T-helper 17 cell (primary cell): ENCODE data around the gene MAGEA3. TPM values are rescaled to one million over a fixed set of nuclear protein-coding genes. Genes with fewer than 3 reads are reported as not detected.
"Not testable (repeated sequence)": the region's sequence is repeated elsewhere in the genome, so short reads cannot be mapped to it uniquely, and the experiment has no call there.

Source experiments
- ATAC-seq: fragments of 150-1000 bp; cut with Tn5 transposase; 2 replicates; pipeline ENCODE4 v1.10.0; 2021; ENCODE audit warnings: mild to moderate bottlenecking, moderate library complexity
- DNase-seq, 3 donors: peaks; one replicate each; pipeline versions ENCODE4 v3.0.0 to v3.0.0-alpha.2; 2020 to 2021
- H3K9me3 ChIP-seq: one replicate; pipeline ENCODE4 v1.7.0; 2013; ENCODE audit warnings: low read length, mild to moderate bottlenecking; ENCODE audit not compliant: control insufficient read depth, poor library complexity, severe bottlenecking
- H3K27ac Mint-ChIP-seq: one replicate; pipeline ENCODE4 v1.8.0; 2022; ENCODE audit warnings: mild to moderate bottlenecking, moderate library complexity, mixed read lengths
- H3K27me3 Mint-ChIP-seq: one replicate; pipeline ENCODE4 v1.8.0; 2022; ENCODE audit warnings: mixed read lengths
- H3K36me3 Mint-ChIP-seq: one replicate; pipeline ENCODE4 v1.8.0; 2022; ENCODE audit warnings: low read depth, mixed read lengths
- H3K4me1 Mint-ChIP-seq: one replicate; pipeline ENCODE4 v1.8.0; 2022; ENCODE audit warnings: mild to moderate bottlenecking, mixed read lengths
- H3K4me3 Mint-ChIP-seq: one replicate; pipeline ENCODE4 v1.8.0; 2022; ENCODE audit warnings: mild to moderate bottlenecking, moderate library complexity, mixed read lengths
- total RNA-seq, 4 donors: library from RNA in 2 of 4; stranded (reverse) in 2 of 4; gene quantifications; one replicate each; pipeline ENCODE4 v1.2.3 and lab custom pipeline; 2022 to 2026

MAGEA3 gene
- total RNA-seq, 2 donors from 2014 or later = not detected

DNA sequence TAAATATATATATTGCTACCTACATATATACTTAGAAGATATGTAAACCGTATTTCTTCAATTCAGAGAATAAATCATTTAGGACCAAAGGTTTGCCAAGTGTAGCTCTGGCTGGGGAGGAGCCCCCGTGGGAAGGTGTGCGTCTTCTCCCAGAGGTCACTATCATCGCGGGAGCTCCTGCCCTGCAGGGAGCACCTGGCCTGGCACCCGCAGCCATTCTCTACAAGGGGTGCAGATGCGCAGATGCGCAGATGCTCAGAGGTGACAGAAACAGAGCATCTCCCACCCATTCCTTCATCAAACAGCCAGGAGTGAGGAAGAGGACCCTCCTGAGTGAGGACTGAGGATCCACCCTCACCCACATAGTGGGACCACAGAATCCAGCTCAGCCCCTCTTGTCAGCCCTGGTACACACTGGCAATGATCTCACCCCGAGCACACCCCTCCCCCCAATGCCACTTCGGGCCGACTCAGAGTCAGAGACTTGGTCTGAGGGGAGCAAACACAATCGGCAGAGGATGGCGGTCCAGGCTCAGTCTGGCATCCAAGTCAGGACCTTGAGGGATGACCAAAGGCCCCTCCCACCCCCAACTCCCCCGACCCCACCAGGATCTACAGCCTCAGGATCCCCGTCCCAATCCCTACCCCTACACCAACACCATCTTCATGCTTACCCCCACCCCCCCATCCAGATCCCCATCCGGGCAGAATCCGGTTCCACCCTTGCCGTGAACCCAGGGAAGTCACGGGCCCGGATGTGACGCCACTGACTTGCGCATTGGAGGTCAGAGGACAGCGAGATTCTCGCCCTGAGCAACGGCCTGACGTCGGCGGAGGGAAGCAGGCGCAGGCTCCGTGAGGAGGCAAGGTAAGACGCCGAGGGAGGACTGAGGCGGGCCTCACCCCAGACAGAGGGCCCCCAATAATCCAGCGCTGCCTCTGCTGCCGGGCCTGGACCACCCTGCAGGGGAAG lies 15.5 kb downstream of the MAGEA3 start, which contains the start of gene MAGEA2B:
Gene MAGEA2B (plus strand): TSS at position 814 of the 973 bp plus-strand sequence. CDS start 2,479 bp downstream, outside the sequence.
- not testable (repeated sequence) for H3K27me3 Mint-ChIP-seq, H3K27ac Mint-ChIP-seq, H3K36me3 Mint-ChIP-seq, H3K4me1 Mint-ChIP-seq, DNase-seq, H3K9me3 ChIP-seq, ATAC-seq, H3K4me3 Mint-ChIP-seq

- DNase-seq (no peak), ATAC-seq (no peak)
- no peaks in the 10 kb centered on the region for H3K9me3 ChIP-seq
- Mint-ChIP-seq H3K4me1 (no peaks in the 10 kb centered on the region), H3K4me3 (no peak overlapping the region), H3K27me3 (peaks cover 6% of the 10 kb centered on the region), H3K27ac (no peak overlapping the region), H3K36me3 (no peaks in the 10 kb centered on the region)
Measured at GRCh38 chrX:152725409-152725808, 26.8 kb downstream of the MAGEA3 start.

- H3K9me3 ChIP-seq = no peaks in the 10 kb centered on the region
- Mint-ChIP-seq H3K4me3 (no peak within 1 kb of the TSS), H3K27me3 (no peaks in the 10 kb centered on the region), H3K4me1 (no peaks in the 10 kb centered on the region), H3K27ac (no peak within 1 kb of the TSS), H3K36me3 (no peaks in the 10 kb centered on the region)
- no peak for ATAC-seq
- no peak for DNase-seq
Measured at GRCh38 chrX:152733261-152733975, 34.8 kb downstream of the MAGEA3 start, which contains the start of the genes CSAG1 and MAGEA12. Gene CSAG1, minus strand, starts transcription at chrX:152733721. Its CDS starts 1,261 bp downstream, at chrX:152732460. Gene MAGEA12, plus strand, starts transcription at chrX:152733757. Its CDS starts 2,405 bp downstream, at chrX:152736162.

- DNase-seq, H3K4me3 Mint-ChIP-seq, H3K27me3 Mint-ChIP-seq, H3K36me3 Mint-ChIP-seq, H3K27ac Mint-ChIP-seq, H3K4me1 Mint-ChIP-seq, H3K9me3 ChIP-seq, ATAC-seq: not testable (repeated sequence)
Measured at GRCh38 chrX:152734143-152734858, 35.7 kb downstream of the MAGEA3 start.

DNA sequence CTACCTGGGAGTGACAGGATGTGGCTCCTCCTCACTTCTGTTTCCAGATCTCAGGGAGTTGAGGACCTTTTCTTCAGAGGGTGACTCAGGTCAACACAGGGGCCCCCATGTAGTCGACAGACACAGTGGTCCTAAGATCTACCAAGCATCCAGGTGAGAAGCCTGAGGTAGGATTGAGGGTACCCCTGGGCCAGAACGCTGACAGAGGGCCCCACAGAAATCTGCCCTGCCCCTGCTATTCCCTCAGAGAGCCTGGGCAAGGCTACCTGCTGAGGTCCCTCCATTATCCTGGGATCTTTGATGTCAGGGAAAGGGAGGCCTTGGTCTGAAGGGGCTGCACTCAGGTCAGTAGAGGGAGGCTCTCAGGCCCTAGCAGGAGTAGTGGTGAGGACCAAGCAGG lies 36.5 kb downstream of the MAGEA3 start:
- Mint-ChIP-seq H3K4me1 (no peaks in the 10 kb centered on the region), H3K27ac (no peak overlapping the region), H3K27me3 (no peaks in the 10 kb centered on the region), H3K36me3 (no peaks in the 10 kb centered on the region), H3K4me3 (no peak overlapping the region)
- DNase-seq (no peak), ATAC-seq (no peak)
- no peaks in the 10 kb centered on the region for H3K9me3 ChIP-seq

GRCh38 chrX:152735860-152736511 lies 37.4 kb downstream of the MAGEA3 start:
- H3K36me3 Mint-ChIP-seq = no peaks in the 10 kb centered on the region
- H3K9me3 ChIP-seq = no peaks in the 10 kb centered on the region
- no peaks in the 10 kb centered on the region for H3K27me3 Mint-ChIP-seq
- no peak overlapping the region for H3K4me3 Mint-ChIP-seq
- H3K4me1 Mint-ChIP-seq = no peaks in the 10 kb centered on the region
- DNase-seq = no peak
- H3K27ac Mint-ChIP-seq = no peak overlapping the region
- ATAC-seq = no peak

DNA sequence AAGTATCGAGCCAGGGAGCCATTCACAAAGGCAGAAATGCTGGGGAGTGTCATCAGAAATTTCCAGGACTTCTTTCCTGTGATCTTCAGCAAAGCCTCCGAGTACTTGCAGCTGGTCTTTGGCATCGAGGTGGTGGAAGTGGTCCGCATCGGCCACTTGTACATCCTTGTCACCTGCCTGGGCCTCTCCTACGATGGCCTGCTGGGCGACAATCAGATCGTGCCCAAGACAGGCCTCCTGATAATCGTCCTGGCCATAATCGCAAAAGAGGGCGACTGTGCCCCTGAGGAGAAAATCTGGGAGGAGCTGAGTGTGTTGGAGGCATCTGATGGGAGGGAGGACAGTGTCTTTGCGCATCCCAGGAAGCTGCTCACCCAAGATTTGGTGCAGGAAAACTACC lies 37.9 kb downstream of the MAGEA3 start:
- DNase-seq, H3K4me3 Mint-ChIP-seq, ATAC-seq, H3K27me3 Mint-ChIP-seq, H3K36me3 Mint-ChIP-seq, H3K9me3 ChIP-seq, H3K4me1 Mint-ChIP-seq, H3K27ac Mint-ChIP-seq: not testable (repeated sequence)

- Mint-ChIP-seq H3K4me3 (no peak overlapping the region), H3K36me3 (no peaks in the 10 kb centered on the region), H3K4me1 (no peaks in the 10 kb centered on the region), H3K27me3 (no peaks in the 10 kb centered on the region), H3K27ac (no peak overlapping the region)
- ATAC-seq (no peak), DNase-seq (no peak)
- H3K9me3 ChIP-seq = no peaks in the 10 kb centered on the region
Measured at GRCh38 chrX:152738560-152738959, 40.0 kb downstream of the MAGEA3 start.

Other genes starting within 250 kb of the MAGEA3 start
- gene GABRA3, start 247.5 kb upstream of the MAGEA3 start, total RNA-seq = not detected
- gene GABRQ, start 60.9 kb upstream of the MAGEA3 start, total RNA-seq = not detected
- gene CSAG2, start 10.5 kb downstream of the MAGEA3 start, total RNA-seq = not detected
- not detected for gene MAGEA2B, start 15.8 kb downstream of the MAGEA3 start, total RNA-seq
- not detected for gene CSAG1, start 34.9 kb downstream of the MAGEA3 start, total RNA-seq
- gene MAGEA12, start 35.0 kb downstream of the MAGEA3 start, total RNA-seq = not detected
- gene MAGEA2, start 55.0 kb downstream of the MAGEA3 start, total RNA-seq = not detected
- not detected for gene CSAG3, start 60.4 kb downstream of the MAGEA3 start, total RNA-seq
- gene MAGEA6, start 70.9 kb downstream of the MAGEA3 start, total RNA-seq = not detected
- 1 to 10 TPM; 7.5 to 9.4 TPM for gene CETN2, start 132.0 kb downstream of the MAGEA3 start, total RNA-seq
- gene NSDHL, start 132.3 kb downstream of the MAGEA3 start, total RNA-seq = 1 to 10 TPM; 4.3 to 5.3 TPM
- gene ZNF185, start 199.3 kb downstream of the MAGEA3 start, total RNA-seq = 10 to 100 TPM in 1 of 2 donors, 1 to 10 TPM in 1; 2.7 to 40.2 TPM